Measurements from ENCODE around the gene AVEN.

- TF ChIP-seq HDGF (IDR thresholded peaks at IDR 0.05; ENCODE audit: borderline replicate concordance) (no peak), L3MBTL2 (conservative IDR thresholded peaks at IDR 0.05) (no peak), FOXK2 (IDR thresholded peaks at IDR 0.05) (no peak), NFRKB (IDR thresholded peaks at IDR 0.05) (no peak), BHLHE40 (IDR thresholded peaks at IDR 0.05; ENCODE audit: borderline replicate concordance) (no peak), FOXA1 (IDR thresholded peaks at IDR 0.05) (no peak), SP1 (IDR thresholded peaks at IDR 0.05) (no peak), FOXM1 (IDR thresholded peaks at IDR 0.05; ENCODE audit: borderline replicate concordance) (no peak), ELF4 (IDR thresholded peaks at IDR 0.05) (no peak), TARDBP (IDR thresholded peaks at IDR 0.05) (no peak), CTBP1 (IDR thresholded peaks at IDR 0.05; ENCODE audit: borderline replicate concordance) (no peak), SUZ12 (IDR thresholded peaks at IDR 0.05) (no peak), ARNT (IDR thresholded peaks at IDR 0.05) (no peak), ZNF384 (IDR thresholded peaks at IDR 0.05) (no peak)
These were observed 15.2 kb upstream of the AVEN start for GRCh38 chr15:34054081-34054707.
